NK-92 (cell line): ENCODE measurements around the gene MAD1L1.

ENCODE experiments used
- DNase-seq: peaks from one replicate; lab custom pipeline; 2025; ENCODE audit not compliant: unreplicated experiment; lab: John Stamatoyannopoulos, UW

MAD1L1 gene

GRCh38 chr7:2201686-2202360 lies 30.9 kb downstream of the MAD1L1 start:
- no peak for DNase-seq

DNA sequence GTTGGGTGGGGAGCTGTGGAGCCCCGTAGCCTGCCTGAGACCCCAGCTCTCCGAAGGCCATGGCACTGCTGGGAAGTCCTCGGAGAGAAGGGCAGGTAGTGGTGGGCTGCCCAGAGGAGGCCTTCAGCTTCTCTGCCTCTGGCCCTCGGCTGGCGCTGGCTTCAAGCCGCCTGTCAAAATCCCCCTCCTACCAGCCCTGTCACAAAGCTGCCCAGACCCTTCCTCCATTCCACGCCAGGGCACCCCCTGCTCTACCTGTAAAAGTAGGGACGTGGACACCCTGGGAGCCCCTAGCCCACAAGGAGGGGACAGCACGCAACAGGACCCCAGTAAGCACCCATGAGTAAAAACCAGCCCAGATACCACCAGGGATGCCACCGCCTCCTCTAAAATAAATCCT lies 31.6 kb downstream of the MAD1L1 start:
- no peak for DNase-seq

GRCh38 chr7:2200584-2200980 lies 32.2 kb downstream of the MAD1L1 start:
- DNase-seq = no peak

DNA sequence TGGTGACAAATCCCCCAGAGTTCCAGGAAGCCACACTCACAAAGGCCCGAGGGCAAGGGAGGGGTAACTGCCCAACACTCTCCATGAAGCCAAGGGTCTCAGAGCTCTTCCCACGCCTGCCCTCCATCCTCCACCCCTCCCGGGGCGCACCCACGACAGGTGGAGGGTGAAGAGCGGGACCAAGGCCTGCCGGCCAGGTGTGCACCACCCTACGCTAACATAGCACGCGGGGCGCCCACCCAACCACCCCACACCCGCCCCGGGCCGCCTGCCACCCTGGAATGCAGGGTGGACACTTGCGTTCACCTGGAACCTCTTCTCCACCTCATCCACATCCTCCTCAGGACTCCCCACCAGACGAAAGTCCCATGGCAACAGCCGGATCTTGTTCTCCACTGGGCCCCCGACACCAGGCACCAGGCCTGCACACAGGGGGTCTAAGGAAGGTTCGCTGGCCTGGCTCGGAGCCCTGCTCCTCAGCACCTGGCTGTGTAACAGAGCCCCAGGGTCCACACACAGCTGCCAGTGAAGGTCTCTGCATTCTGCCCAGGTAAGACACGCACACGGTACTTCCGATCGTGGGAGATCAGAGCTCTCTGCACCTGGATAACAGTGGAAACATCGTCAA lies 32.7 kb downstream of the MAD1L1 start:
- DNase-seq = no peak

DNA sequence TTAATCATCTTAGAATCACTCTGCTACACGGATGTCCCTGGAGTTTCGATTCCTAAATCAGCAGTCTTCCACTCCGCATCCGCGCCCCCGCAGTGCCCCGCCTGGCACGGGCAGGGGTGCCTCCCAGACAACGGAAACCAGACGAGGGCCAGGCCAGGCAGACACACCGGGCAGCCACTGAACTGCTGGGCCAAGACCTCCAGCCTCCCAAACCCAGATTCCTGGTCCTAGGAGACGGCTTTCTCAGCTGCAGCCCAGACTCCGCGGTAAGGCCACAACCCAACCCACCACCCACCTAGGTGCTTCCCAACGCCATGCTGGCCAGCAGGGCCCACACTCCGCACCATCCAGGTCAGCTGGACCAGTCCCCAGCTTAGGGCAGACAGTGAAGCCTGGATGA lies 33.2 kb downstream of the MAD1L1 start:
- no peak for DNase-seq

- no peak for DNase-seq
Measured at GRCh38 chr7:2198760-2199159, 34.0 kb downstream of the MAD1L1 start.

DNA sequence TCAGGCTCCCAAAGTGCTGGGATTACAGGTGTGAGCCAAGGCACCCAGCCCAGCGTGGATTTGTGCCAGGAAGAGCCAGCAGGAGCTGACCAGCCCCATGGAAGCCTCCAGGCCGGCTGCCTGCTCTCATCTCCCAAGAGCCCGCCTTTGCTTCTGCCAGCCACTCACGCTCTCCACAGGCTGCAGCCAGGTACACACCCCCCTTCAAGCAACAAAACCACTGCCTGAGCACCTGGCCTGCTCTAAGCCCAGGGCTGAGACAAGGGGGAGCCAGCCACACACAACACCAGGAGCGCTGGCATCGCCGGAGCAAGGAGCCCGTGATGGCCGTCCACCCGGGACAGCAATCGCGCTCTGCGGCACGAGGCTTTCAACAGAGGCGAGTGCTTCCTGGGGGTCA lies 34.5 kb downstream of the MAD1L1 start:
- DNase-seq = no peak

DNA sequence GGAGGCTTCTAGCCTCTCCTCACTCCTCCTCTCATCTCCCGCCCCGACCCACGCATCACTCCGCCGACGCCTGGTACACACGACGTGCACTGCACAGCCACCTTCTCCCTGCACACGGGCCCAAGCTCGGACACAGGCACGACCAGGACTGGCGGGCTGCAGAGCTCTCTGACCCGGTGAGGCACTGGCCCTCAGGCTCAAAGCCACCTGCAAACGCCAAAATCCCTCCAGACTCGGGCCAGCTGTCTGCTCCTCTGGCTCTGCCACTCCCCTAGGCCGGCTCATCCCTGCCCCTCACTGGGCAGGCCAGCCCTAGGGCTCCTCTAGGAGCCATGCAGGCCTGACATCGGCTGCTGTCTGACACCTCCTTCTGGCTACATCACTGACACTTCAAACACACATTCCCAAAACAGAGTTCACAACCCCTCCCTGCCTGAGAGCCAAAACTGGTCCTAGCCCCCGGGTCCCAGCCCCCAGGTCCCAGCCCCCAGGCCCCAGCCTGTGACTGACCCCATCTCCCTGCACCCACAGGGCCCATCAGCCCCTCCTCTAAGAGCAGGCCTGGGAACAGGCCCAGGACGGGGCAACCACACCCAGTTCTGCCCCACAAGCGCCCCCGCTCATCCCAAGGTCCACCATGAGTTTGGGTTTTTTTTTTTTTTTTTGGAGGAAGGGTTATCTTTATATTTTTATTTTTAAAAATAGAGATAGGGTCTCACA lies 35.1 kb downstream of the MAD1L1 start:
- no peak for DNase-seq

GRCh38 chr7:2196381-2197378 lies 36.1 kb downstream of the MAD1L1 start:
- DNase-seq = no peak

GRCh38 chr7:2195400-2196246 lies 37.1 kb downstream of the MAD1L1 start:
- DNase-seq = no peak

DNA sequence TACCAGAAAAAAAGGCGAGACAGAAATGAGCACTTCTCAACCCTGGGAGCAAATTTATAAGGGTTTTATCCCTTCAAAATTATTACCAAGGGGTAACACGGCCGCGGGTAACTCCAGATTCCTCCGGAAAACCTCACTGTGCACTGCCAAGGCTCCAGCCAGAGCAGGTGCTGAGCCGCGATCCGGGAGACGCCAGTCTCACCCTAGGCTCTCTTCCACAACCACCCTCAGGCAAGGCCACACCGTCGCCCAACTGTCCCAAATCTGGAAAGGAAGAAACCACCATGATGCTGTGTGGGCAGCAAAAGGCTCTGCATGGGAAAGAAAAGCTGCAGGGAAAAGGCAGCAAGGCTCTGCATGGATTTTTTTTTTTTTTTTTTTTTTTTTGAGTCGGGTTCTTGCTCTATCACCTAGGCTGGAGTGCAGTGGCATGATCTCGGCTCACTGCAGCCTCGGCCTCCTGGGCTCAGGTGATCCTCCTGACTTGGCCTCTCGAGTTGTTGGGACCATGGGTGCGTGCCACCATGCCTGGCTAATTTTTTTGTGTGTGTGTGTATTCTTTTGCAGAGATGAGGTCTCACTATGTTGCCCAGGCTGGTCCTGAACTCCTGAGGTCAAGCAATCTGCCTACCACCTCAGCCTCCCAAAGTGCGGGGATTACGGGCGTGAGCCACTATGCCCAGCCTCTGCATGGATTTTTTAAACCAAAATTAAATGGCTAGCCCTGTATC lies 39.0 kb downstream of the MAD1L1 start:
- no peak for DNase-seq

GRCh38 chr7:2192831-2193534 lies 39.8 kb downstream of the MAD1L1 start:
- no peak for DNase-seq

GRCh38 chr7:2191016-2191415 lies 41.7 kb downstream of the MAD1L1 start:
- no peak for DNase-seq

GRCh38 chr7:2190531-2190930 lies 42.2 kb downstream of the MAD1L1 start:
- no peak for DNase-seq

GRCh38 chr7:2186166-2186565 lies 46.6 kb downstream of the MAD1L1 start:
- DNase-seq = no peak

- no peak for DNase-seq
Measured at GRCh38 chr7:2185715-2186114, 47.0 kb downstream of the MAD1L1 start.

- DNase-seq = no peak
Measured at GRCh38 chr7:2182461-2182860, 50.3 kb downstream of the MAD1L1 start.

DNA sequence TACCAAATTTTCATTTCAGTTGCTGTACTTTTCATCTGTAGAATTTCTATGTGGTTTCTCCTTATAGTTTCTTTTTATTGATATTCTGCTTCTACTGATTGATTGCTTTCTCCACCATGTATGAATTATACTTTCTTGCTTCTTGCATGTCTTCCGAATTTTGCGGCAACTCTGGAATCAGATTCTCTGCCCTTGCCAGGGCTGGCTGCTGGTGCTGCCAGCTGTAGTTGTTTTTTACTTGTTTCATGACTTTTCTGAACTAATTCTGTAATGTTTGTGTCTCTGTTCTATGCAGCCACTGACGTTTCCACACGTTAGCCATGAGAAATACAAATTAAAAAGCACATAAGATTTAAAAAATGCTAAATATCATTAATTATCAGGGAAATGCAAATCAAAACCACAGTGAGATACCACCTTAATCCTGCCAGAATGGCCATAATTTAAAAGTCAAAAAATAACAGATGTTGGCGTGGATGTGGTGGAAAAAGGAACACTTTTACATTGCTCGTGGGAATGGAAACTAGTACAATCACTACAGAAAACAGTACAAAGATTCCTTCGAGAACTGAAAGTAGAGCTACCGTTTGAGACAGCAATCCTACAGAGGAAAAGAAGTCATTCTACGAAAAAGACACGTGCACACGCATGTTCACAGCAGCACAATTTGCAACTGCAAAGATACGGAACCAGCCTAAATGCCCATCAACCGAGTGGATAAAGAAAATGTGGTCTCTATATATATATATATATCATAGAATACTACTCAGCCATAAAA lies 51.5 kb downstream of the MAD1L1 start:
- DNase-seq = no peak
